ENCODE results near the gene FBXW11. TPM values are rescaled to one million over a fixed set of nuclear protein-coding genes. Genes with fewer than 3 reads are reported as not detected.

The FBXW11 gene
- total RNA-seq, 1 experiment from 2014 or later: 34.9 TPM

GRCh38 chr5:171965745-171966144 is 40.7 kb downstream of the FBXW11 start:
- DNase-seq (ENCODE audit: low spot score): peak; percentile 35
- POLR2A ChIA-PET (ENCODE audit: low non-redundant PET): interaction anchor here (0.5 kb wide), 1 partner anchor 795 kb away, joined by 15 read pairs; no protein-coding TSS in a partner anchor
- CTCF ChIA-PET: no interaction called here
- Histone ChIP-seq H3K4me3 (ENCODE audit: low read depth, low read length, poor library complexity, severe bottlenecking) (no peak overlapping the region), H3K27me3 (replicated peaks; ENCODE audit: insufficient read depth, low read depth, low read length, poor library complexity) (no peaks in the 10 kb centered on the region), H3K9me3 (ENCODE audit: low read depth, low read length, poor library complexity, severe bottlenecking) (no peaks in the 10 kb centered on the region), H3K36me3 (ENCODE audit: insufficient read depth, low read length, poor library complexity, severe bottlenecking) (no peaks in the 10 kb centered on the region), H3K27ac (ENCODE audit: low read depth, low read length, poor library complexity, severe bottlenecking) (peak overlapping the region; percentile 65), H3K4me1 (ENCODE audit: insufficient read depth, low read length, poor library complexity, severe bottlenecking) (peaks cover 43% of the 10 kb centered on the region)
- no TSS peak for BruUV-seq (replicated peaks)
- intact Hi-C loops (cut with micrococcal nuclease; ENCODE audit: unreplicated experiment): no loop called here
- no peak for TF ChIP-seq EZH2 (IDR thresholded peaks at IDR 0.05; ENCODE audit: borderline replicate concordance, low read depth, low read length, poor library complexity, severe bottlenecking)
- TF ChIP-seq CTCF (conservative IDR thresholded peaks at IDR 0.05; ENCODE audit: low read depth, low read length): no peak

- ChIA-PET CTCF (no interaction called here), POLR2A (ENCODE audit: low non-redundant PET) (interaction anchor here (0.8 kb wide), 1 partner anchor 40 kb away, joined by 4 read pairs; no protein-coding TSS in a partner anchor)
Measured at GRCh38 chr5:171963416-171963815, 43.0 kb downstream of the FBXW11 start.

GRCh38 chr5:171961117-171961516 is 45.3 kb downstream of the FBXW11 start:
- H3K9me3 ChIP-seq (ENCODE audit: low read depth, low read length, poor library complexity, severe bottlenecking): no peaks in the 10 kb centered on the region
- BruUV-seq (replicated peaks): no TSS peak
- ChIA-PET CTCF (no interaction called here), POLR2A (ENCODE audit: low non-redundant PET) (no interaction called here)
- no peak overlapping the region for H3K27ac ChIP-seq (ENCODE audit: low read depth, low read length, poor library complexity, severe bottlenecking)
- TF ChIP-seq CTCF (conservative IDR thresholded peaks at IDR 0.05; ENCODE audit: low read depth, low read length) (no peak), EZH2 (IDR thresholded peaks at IDR 0.05; ENCODE audit: borderline replicate concordance, low read depth, low read length, poor library complexity, severe bottlenecking) (no peak)
- intact Hi-C loops (cut with micrococcal nuclease; ENCODE audit: unreplicated experiment): no loop called here
- H3K4me1 ChIP-seq (ENCODE audit: insufficient read depth, low read length, poor library complexity, severe bottlenecking): peaks cover 57% of the 10 kb centered on the region
- H3K27me3 ChIP-seq (replicated peaks; ENCODE audit: insufficient read depth, low read depth, low read length, poor library complexity): no peaks in the 10 kb centered on the region
- no peak overlapping the region for H3K4me3 ChIP-seq (ENCODE audit: low read depth, low read length, poor library complexity, severe bottlenecking)
- H3K36me3 ChIP-seq (ENCODE audit: insufficient read depth, low read length, poor library complexity, severe bottlenecking): no peaks in the 10 kb centered on the region
- no peak for DNase-seq (ENCODE audit: low spot score)

More at GRCh38 chr5:171963416-171963815, 43.0 kb downstream of the FBXW11 start:
- Histone ChIP-seq H3K9me3 (ENCODE audit: low read depth, low read length, poor library complexity, severe bottlenecking) (no peaks in the 10 kb centered on the region), H3K4me3 (ENCODE audit: low read depth, low read length, poor library complexity, severe bottlenecking) (no peak overlapping the region), H3K27ac (ENCODE audit: low read depth, low read length, poor library complexity, severe bottlenecking) (no peak overlapping the region), H3K4me1 (ENCODE audit: insufficient read depth, low read length, poor library complexity, severe bottlenecking) (peaks cover 47% of the 10 kb centered on the region), H3K36me3 (ENCODE audit: insufficient read depth, low read length, poor library complexity, severe bottlenecking) (no peaks in the 10 kb centered on the region), H3K27me3 (replicated peaks; ENCODE audit: insufficient read depth, low read depth, low read length, poor library complexity) (no peaks in the 10 kb centered on the region)
- DNase-seq (ENCODE audit: low spot score): no peak
- no TSS peak for BruUV-seq (replicated peaks)
- TF ChIP-seq EZH2 (IDR thresholded peaks at IDR 0.05; ENCODE audit: borderline replicate concordance, low read depth, low read length, poor library complexity, severe bottlenecking) (no peak), CTCF (conservative IDR thresholded peaks at IDR 0.05; ENCODE audit: low read depth, low read length) (no peak)
- intact Hi-C loops (cut with micrococcal nuclease; ENCODE audit: unreplicated experiment): no loop called here
